ENCODE data around the gene GNA14.

- TF ChIP-seq ZNF366 (tag by site-specific recombination; conservative IDR thresholded peaks at IDR 0.05) (no peak), ZNF658 (tag by site-specific recombination; IDR thresholded peaks at IDR 0.05) (no peak)
Observed at GRCh38 chr9:77677957-77678535, 29.9 kb upstream of the GNA14 start.
